ENCODE data around the gene MARCHF3.

GRCh38 chr5:127010362-127010761 lies 20.0 kb downstream of the MARCHF3 start:
- no peak for TF ChIP-seq CTCF (conservative IDR thresholded peaks at IDR 0.05; ENCODE audit: low read depth, low read length)
- no peak for TF ChIP-seq EZH2 (IDR thresholded peaks at IDR 0.05; ENCODE audit: borderline replicate concordance, low read depth, low read length, poor library complexity, severe bottlenecking)

Measured in A673 (cell line).